ENCODE data around the gene EHBP1. TPM values are rescaled to one million over a fixed set of nuclear protein-coding genes. Genes with fewer than 3 reads are reported as not detected.
"Not testable (repeated sequence)": the region's sequence is repeated elsewhere in the genome, so short reads cannot be mapped to it uniquely, and the experiment has no call there.

The EHBP1 gene
- total RNA-seq, 1 donor: 119 TPM

DNA sequence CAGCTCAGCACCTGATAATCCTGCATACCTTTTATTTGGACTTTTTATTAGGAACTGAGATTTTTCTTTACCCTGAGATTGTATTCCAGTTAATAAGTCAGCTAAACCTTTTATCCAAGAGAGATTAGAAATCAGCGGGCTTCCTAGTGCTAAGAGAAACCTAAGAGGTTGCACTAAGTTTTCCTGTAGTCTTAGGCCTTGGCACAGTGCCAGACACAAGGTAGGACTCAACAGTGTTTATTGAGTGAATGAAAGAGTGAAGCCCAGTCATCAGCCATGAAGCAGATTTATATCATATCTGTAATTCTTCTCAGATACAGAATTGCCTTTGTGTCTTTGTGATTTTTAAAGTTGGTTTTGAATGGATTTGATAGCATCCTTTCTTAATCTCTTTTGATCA, 358.7 kb downstream of the EHBP1 start:
- TF ChIP-seq, protein P1, sequence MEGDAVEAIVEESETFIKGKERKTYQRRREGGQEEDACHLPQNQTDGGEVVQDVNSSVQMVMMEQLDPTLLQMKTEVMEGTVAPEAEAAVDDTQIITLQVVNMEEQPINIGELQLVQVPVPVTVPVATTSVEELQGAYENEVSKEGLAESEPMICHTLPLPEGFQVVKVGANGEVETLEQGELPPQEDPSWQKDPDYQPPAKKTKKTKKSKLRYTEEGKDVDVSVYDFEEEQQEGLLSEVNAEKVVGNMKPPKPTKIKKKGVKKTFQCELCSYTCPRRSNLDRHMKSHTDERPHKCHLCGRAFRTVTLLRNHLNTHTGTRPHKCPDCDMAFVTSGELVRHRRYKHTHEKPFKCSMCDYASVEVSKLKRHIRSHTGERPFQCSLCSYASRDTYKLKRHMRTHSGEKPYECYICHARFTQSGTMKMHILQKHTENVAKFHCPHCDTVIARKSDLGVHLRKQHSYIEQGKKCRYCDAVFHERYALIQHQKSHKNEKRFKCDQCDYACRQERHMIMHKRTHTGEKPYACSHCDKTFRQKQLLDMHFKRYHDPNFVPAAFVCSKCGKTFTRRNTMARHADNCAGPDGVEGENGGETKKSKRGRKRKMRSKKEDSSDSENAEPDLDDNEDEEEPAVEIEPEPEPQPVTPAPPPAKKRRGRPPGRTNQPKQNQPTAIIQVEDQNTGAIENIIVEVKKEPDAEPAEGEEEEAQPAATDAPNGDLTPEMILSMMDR (IDR thresholded peaks at IDR 0.05; ENCODE audit: insufficient read depth, low read length): no peak
- H3K4me3 ChIP-seq (ENCODE audit: low read depth, low read length): no peak overlapping the region
- no peak for DNase-seq (ENCODE audit: low read depth)

DNA sequence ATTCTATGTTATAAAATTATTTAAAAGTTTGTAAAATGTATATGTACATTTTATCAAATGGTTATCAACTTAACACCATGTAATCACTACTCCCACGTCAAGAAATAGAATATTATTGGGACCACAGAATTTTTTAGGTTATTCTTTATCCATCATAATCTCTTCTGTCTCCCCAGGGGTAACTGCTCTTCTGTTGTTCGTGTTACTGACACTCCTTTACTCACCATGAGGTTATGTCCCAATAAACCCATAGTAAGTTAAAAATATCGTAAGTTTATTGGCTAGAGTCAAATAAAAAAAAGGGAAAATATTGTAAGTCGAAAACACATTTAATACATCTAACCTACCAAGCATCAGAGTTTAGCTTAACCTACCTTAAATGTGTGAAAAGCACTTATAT, 359.1 kb downstream of the EHBP1 start:
- H3K4me3 ChIP-seq (ENCODE audit: low read depth, low read length): no peak overlapping the region
- TF ChIP-seq, protein P1 (IDR thresholded peaks at IDR 0.05; ENCODE audit: insufficient read depth, low read length): no peak
- DNase-seq (ENCODE audit: low read depth): no peak

DNA sequence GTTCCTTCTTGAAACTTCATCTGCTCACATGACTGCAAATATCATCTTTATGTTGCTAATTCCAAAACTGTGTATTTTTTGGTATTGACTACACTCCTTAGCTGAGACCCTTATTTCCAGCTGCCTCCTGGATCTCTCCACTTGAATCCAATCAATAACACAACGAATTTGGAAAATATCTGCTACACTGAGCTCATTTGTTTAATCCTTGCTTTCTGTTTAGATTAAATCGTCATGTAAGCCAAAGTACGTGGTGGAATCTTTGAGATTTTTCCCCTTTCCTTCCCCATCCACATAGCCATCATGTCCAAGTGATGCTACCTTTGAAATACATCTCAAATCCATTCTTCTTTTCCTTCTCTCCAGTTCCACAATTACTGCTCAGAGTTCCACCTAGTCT, 360.8 kb downstream of the EHBP1 start:
- TF ChIP-seq, protein P1 (IDR thresholded peaks at IDR 0.05; ENCODE audit: insufficient read depth, low read length): no peak

DNA sequence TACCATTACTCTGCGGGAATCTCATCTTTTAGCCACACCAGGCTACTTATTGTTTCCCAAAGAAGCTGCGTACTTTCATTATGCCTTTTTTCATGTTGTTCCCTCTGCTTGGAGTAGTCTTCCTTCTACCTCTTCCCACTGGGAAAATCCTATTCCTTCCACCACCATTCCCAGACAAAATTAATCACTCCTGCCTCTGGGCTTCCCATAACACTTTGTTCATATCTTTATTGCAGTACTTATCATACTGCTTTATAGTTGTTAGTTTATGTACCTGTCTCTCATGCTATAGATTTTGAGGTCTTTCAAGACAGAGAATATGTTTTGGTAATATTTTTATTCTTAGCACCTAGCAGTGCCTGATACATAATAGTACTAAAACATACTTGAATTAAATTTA, 361.3 kb downstream of the EHBP1 start:
- no peak overlapping the region for H3K4me3 ChIP-seq (ENCODE audit: low read depth, low read length)
- TF ChIP-seq, protein P1 (IDR thresholded peaks at IDR 0.05; ENCODE audit: insufficient read depth, low read length): no peak
- no peak for DNase-seq (ENCODE audit: low read depth)

More for the DNA sequence above, 360.8 kb downstream of the EHBP1 start:
- no peak for DNase-seq (ENCODE audit: low read depth)
- H3K4me3 ChIP-seq (ENCODE audit: low read depth, low read length): no peak overlapping the region

DNA sequence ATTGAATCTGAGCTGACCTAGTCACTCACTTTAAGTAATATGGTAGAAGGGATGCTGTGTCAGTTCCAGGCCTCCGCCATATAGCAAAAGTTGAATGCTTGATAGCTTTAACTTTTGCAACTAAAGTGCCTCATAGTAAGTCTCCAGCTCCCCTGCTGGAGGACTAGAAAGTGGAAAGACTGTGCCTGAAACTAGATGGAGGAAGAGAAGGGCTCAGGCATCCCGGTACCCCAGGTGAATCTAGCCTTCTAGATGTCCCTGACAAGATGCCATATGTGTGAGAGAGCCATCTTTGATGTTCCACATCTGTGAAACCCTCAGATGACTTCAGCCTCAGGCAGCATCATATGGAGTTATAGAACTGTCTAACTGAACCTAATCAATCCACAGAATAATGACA, 366.2 kb downstream of the EHBP1 start:
- no peak overlapping the region for H3K4me3 ChIP-seq (ENCODE audit: low read depth, low read length)
- TF ChIP-seq, protein P1 (IDR thresholded peaks at IDR 0.05; ENCODE audit: insufficient read depth, low read length): no peak
- no peak for DNase-seq (ENCODE audit: low read depth)

DNA sequence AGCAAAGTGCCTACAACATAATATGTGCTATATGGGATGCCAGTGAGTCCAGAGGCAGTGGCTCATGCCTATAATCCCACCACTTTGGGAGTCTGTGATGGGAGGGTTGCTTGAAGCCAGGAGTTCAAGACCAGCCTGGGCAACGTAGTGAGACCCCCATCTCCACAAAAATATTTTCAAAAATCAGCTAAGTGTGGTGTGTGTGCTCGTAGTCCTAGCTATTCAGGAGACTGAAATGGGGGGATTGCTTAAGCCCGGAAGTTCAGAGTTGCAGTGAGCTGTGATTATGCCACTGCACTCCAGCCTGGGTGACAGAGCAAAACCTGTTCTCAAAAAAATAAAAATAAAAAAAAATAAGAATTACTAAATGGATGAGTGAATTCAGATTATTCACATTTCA, 368.5 kb downstream of the EHBP1 start:
- H3K4me3 ChIP-seq (ENCODE audit: low read depth, low read length): no peak overlapping the region
- TF ChIP-seq, protein P1 (IDR thresholded peaks at IDR 0.05; ENCODE audit: insufficient read depth, low read length): no peak

DNA sequence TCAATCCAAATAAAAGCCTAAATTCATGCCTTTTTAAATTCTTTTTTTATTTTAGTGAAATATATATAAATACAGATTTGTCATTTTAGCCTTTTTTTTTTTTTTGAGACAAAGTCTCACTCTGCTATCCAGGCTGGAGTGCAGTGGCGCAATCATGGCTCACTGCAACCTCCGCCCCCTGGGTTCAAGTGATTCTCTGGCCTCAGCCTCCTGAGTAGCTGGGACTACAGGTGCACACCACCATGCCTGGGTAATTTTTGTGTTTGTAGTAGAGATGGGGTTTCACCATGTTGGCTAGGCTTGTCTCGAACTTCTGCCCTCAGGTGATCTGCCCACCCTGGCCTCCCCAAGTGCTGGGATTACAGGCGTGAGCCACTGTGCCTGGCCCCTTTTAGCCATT, 368.9 kb downstream of the EHBP1 start:
- not testable (repeated sequence) for H3K4me3 ChIP-seq (ENCODE audit: low read depth, low read length); DNase-seq (ENCODE audit: low read depth)

More for the DNA sequence above, 368.5 kb downstream of the EHBP1 start:
- DNase-seq (ENCODE audit: low read depth): no peak
